ENCODE measurements around the gene TRERF1. TPM values are rescaled to one million over a fixed set of nuclear protein-coding genes. Genes with fewer than 3 reads are reported as not detected.
"Not testable (repeated sequence)": the region's sequence is repeated elsewhere in the genome, so short reads cannot be mapped to it uniquely, and the experiment has no call there.

Gene TRERF1
- total RNA-seq, 1 donor from 2014 or later, result 12.4 TPM

DNA sequence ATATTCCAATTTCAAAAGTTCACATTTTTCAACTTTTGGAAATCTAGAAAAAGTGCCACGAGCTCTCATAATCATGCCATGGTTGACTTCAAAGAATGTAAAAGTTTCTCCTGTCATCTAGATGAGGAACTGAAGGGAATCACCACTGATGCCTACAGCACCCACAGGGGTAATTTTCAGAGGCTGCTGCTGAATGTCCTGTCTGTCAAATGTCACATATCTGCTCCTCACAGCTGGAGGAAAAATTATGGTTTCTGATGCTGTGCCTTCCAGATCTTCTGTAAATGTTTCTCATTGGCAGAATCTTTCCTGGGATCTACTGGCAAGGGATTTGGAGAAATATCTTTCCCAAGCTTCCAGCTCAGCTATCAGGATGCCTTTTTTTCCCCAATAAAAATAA is 32.5 kb upstream of the TRERF1 start:
- Mint-ChIP-seq H3K27me3 (ENCODE audit: low read depth) (no peaks in the 10 kb centered on the region), H3K4me3 (no peak overlapping the region), H3K36me3 (ENCODE audit: low read depth) (no peaks in the 10 kb centered on the region), H3K9me3 (no peaks in the 10 kb centered on the region), H3K4me1 (peaks cover 12% of the 10 kb centered on the region), H3K27ac (ENCODE audit: unreplicated experiment) (no peak overlapping the region)
- no peak for DNase-seq (ENCODE audit: low read depth, low spot score)
- TF ChIP-seq CTCF (conservative IDR thresholded peaks at IDR 0.05), result no peak

DNA sequence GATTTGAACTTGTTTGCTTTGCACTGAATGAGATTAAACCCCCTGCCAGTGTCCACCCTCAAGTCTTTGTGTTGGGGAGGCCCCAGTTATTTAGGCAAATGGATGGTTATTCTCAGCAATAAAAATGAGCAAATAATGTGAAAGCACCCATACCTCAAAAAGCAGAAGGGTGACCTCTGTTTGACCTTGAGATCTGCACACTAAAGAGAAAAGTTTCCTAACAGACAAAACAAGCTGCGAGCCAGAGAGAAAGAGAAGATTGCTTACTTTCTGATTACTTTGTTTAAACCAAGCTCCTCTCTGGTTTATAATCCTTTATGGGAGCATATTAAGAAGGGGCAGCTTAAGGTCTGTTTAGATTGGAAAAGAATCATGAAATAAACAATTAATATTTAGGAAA is 30.4 kb upstream of the TRERF1 start:
- Mint-ChIP-seq H3K9me3 (no peaks in the 10 kb centered on the region), H3K27ac (ENCODE audit: unreplicated experiment) (no peak overlapping the region)
- no peak for DNase-seq (ENCODE audit: low read depth, low spot score)

DNA sequence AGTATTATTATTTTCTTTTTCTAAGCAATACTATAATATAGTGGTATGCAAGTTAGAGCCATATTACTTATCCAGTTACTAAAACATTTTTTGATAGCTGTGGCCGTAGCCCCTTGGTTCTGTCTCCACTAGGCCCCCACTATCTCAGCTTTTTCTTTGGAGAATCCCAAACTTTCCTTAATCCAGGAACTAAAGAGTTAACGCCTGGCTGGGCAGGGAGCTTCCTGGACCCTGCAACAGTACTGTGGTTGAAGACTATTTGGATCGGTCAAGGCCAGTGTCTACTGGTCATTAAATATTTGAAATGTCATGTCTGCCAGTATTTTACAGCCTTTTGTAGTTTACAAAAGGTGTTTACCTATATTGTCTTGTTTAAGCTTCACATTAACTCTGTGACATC is 20.0 kb upstream of the TRERF1 start:
- Mint-ChIP-seq H3K27me3 (ENCODE audit: low read depth) (no peaks in the 10 kb centered on the region), H3K36me3 (ENCODE audit: low read depth) (peaks cover 4% of the 10 kb centered on the region), H3K4me1 (no peaks in the 10 kb centered on the region), H3K27ac (ENCODE audit: unreplicated experiment) (no peak overlapping the region), H3K9me3 (peaks cover 8% of the 10 kb centered on the region), H3K4me3 (no peak overlapping the region)
- TF ChIP-seq CTCF (conservative IDR thresholded peaks at IDR 0.05), result no peak
- no peak for DNase-seq (ENCODE audit: low read depth, low spot score)

More for the DNA sequence above, 30.4 kb upstream of the TRERF1 start:
- no peaks in the 10 kb centered on the region for H3K36me3 Mint-ChIP-seq (ENCODE audit: low read depth)
- H3K4me3 Mint-ChIP-seq, result no peak overlapping the region
- no peaks in the 10 kb centered on the region for H3K27me3 Mint-ChIP-seq (ENCODE audit: low read depth)
- TF ChIP-seq CTCF (conservative IDR thresholded peaks at IDR 0.05), result no peak
- H3K4me1 Mint-ChIP-seq, result peaks cover 12% of the 10 kb centered on the region

GRCh38 chr6:42471142-42471541 is 19.4 kb upstream of the TRERF1 start:
- Mint-ChIP-seq H3K27ac (ENCODE audit: unreplicated experiment) (no peak overlapping the region), H3K9me3 (peaks cover 8% of the 10 kb centered on the region), H3K36me3 (ENCODE audit: low read depth) (peaks cover 4% of the 10 kb centered on the region), H3K27me3 (ENCODE audit: low read depth) (no peaks in the 10 kb centered on the region), H3K4me1 (no peaks in the 10 kb centered on the region), H3K4me3 (no peak overlapping the region)
- TF ChIP-seq CTCF (conservative IDR thresholded peaks at IDR 0.05), result no peak
- DNase-seq (ENCODE audit: low read depth, low spot score), result no peak

- Mint-ChIP-seq H3K9me3 (peaks cover 10% of the 10 kb centered on the region), H3K4me3 (no peak overlapping the region), H3K36me3 (ENCODE audit: low read depth) (peaks cover 4% of the 10 kb centered on the region), H3K4me1 (no peaks in the 10 kb centered on the region), H3K27me3 (ENCODE audit: low read depth) (no peaks in the 10 kb centered on the region), H3K27ac (ENCODE audit: unreplicated experiment) (no peak overlapping the region)
- TF ChIP-seq CTCF (conservative IDR thresholded peaks at IDR 0.05), result no peak
- DNase-seq (ENCODE audit: low read depth, low spot score), result no peak
Observed at GRCh38 chr6:42468273-42468672, 16.5 kb upstream of the TRERF1 start.

DNA sequence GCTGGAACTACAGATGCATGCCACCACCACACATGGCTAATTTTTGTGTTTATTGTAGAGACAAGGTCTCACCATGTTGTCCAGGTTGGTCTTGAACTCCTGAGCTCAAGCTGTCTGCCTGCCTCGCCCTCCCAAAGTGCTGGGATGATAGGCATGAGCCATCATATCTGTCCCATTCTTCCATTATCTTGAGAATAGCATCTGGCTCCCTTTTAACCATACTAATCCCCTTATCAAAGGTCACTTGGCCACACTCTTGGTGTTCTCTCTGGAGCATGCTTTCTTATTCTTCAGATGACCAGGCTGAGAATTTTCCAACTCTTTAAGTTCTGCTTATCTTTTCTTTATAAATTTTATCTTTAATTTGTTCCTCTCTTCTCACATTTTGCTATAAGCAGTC is 15.9 kb upstream of the TRERF1 start:
- no peak for TF ChIP-seq CTCF (conservative IDR thresholded peaks at IDR 0.05)
- Mint-ChIP-seq H3K27me3 (ENCODE audit: low read depth) (no peaks in the 10 kb centered on the region), H3K4me3 (no peak overlapping the region), H3K4me1 (no peaks in the 10 kb centered on the region), H3K36me3 (ENCODE audit: low read depth) (peaks cover 4% of the 10 kb centered on the region), H3K9me3 (peaks cover 10% of the 10 kb centered on the region), H3K27ac (ENCODE audit: unreplicated experiment) (no peak overlapping the region)
- no peak for DNase-seq (ENCODE audit: low read depth, low spot score)

DNA sequence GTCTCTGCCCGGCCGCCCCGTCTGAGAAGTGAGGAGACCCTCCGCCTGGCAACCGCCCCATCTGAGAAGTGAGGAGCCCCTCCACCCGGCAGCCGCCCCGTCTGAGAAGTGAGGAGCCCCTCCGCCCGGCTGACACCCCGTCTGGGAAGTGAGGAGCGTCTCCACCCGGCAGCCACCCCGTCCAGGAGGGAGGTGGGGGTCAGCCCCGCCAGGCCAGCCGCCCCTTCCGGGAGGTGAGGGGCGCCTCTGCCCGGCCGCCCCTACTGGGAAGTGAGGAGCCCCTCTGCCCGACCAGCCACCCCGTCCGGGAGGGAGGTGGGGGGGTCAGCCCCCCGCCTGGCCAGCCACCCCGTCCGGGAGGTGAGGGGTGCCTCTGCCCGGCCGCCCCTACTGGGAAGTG is 14.7 kb upstream of the TRERF1 start:
- not testable (repeated sequence) for H3K36me3 Mint-ChIP-seq (ENCODE audit: low read depth); H3K4me3 Mint-ChIP-seq; DNase-seq (ENCODE audit: low read depth, low spot score); H3K27ac Mint-ChIP-seq (ENCODE audit: unreplicated experiment); H3K27me3 Mint-ChIP-seq (ENCODE audit: low read depth); H3K4me1 Mint-ChIP-seq
- peaks cover 10% of the 10 kb centered on the region for H3K9me3 Mint-ChIP-seq
